Esophagus squamous epithelium (tissue), 5 donors: ENCODE data around the gene ERVV-1. TPM values are rescaled to one million over a fixed set of nuclear protein-coding genes. Genes with fewer than 3 reads are reported as not detected.

ENCODE experiments used
- DNase-seq: peaks from one replicate; lab custom pipeline; 2025; lab: John Stamatoyannopoulos, UW
- H3K27ac ChIP-seq, 4 donors: fragments of 200-600 bp; sonication (generic); one replicate each; pipeline ENCODE4 v1.5.1; 2016 to 2019; ENCODE audit warnings: mild to moderate bottlenecking in 1 of 4
- H3K27me3 ChIP-seq, 4 donors: fragments of 200-600 bp; sonication (generic); 1 replicate in 3 of 4; 2 replicates in 1 of 4; pipeline versions ENCODE4 v1.5.1 to v1.6.0; 2017 to 2021; ENCODE audit warnings: antibody characterized with exemption in 1 of 4
- H3K36me3 ChIP-seq, 3 donors: fragments of 200-600 bp; sonication (generic); one replicate each; pipeline ENCODE4 v1.5.1; 2016 to 2019
- H3K4me1 ChIP-seq, 3 donors: fragments of 200-600 bp; sonication (generic); one replicate each; pipeline ENCODE4 v1.5.1; 2017 to 2019
- H3K4me3 ChIP-seq, 4 donors: fragments of 200-600 bp; sonication (generic); 1 replicate in 3 of 4; 2 replicates in 1 of 4; pipeline ENCODE4 v1.5.1; 2016 to 2019; ENCODE audit warnings: mild to moderate bottlenecking in 2 of 4, moderate library complexity in 1 of 4
- H3K9me3 ChIP-seq, 3 donors: fragments of 200-600 bp; sonication (generic); one replicate each; pipeline ENCODE4 v1.5.1; 2016 to 2019
- POLR2A ChIP-seq, 4 donors: fragments of 450-650 bp; IDR thresholded peaks; one replicate each; pipeline ENCODE4 v1.6.1; 2017; ENCODE audit warnings: antibody characterized with exemption in 4 of 4, mild to moderate bottlenecking in 4 of 4, moderate library complexity in 3 of 4
- WGBS, 2 donors: methylation state at CpG; one replicate each; pipeline ENCODE4 v1.1.5; 2018; 5-methylcytosine and 5-hydroxymethylcytosine counted together
- intact Hi-C: fragments of 100-400 bp; cut with DNase I; formaldehyde crosslinking; loops from one replicate; pipeline ENCODE4 v1.15.0; 2022
- total RNA-seq, 4 donors: library from RNA; depleted of rRNA; stranded (reverse); fragments of >200 nt; gene quantifications; one replicate each; pipeline ENCODE4 v1.1.0, GENCODE V29; 2016
- TF ChIP-seq, protein P1 (sequence below), 6 experiments: fragments of 450-650 bp in 4 of 6; fragments of 200-600 bp in 2 of 6; sonication (generic) in 2 of 6; IDR thresholded peaks; one replicate each; pipeline ENCODE4 v1.5.1; 2016 to 2019; ENCODE audit warnings: antibody characterized with exemption in 6 of 6, mild to moderate bottlenecking in 4 of 6, moderate library complexity in 4 of 6
- donor health status: DM: yes; HTN: yes; CAD: no.

Gene ERVV-1
- total RNA-seq, 4 donors from 2014 or later: not detected

DNA sequence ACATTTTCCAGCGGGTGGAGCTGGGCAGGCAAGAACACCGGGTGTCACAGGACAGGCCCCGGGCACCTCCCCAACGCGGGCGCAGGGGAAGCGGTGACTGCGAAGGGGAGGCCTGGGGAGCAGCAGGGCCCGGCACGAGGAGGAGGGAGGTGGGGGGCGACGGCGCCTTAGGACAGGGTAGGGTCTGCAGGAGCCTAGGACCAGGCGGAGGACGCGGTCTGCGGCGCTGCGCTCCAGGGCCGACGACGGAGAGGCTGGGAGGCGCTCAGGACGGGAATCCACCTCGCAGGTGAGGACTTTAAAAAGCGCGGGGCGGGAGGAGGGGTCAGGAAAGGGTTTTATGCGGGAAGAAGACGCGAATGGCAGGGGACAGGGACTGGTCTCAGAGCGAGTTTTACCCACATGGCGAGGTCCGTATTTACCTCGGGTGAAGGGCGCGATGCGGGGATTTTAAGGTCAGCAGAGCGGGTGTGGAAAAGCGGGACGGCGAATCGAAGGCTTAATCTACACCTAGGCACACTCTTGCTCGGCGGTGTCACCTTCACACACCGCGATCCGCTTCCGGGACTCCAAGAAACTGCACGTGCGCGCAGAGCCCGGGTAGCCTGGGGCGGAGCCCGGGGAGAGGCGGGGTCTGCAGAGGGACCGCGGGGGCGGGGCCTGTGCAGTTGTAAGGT, 44.3 kb downstream of the ERVV-1 start:
- TF ChIP-seq, protein P1, sequence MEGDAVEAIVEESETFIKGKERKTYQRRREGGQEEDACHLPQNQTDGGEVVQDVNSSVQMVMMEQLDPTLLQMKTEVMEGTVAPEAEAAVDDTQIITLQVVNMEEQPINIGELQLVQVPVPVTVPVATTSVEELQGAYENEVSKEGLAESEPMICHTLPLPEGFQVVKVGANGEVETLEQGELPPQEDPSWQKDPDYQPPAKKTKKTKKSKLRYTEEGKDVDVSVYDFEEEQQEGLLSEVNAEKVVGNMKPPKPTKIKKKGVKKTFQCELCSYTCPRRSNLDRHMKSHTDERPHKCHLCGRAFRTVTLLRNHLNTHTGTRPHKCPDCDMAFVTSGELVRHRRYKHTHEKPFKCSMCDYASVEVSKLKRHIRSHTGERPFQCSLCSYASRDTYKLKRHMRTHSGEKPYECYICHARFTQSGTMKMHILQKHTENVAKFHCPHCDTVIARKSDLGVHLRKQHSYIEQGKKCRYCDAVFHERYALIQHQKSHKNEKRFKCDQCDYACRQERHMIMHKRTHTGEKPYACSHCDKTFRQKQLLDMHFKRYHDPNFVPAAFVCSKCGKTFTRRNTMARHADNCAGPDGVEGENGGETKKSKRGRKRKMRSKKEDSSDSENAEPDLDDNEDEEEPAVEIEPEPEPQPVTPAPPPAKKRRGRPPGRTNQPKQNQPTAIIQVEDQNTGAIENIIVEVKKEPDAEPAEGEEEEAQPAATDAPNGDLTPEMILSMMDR (IDR thresholded peaks at IDR 0.05): no peak
- no peak for TF ChIP-seq POLR2A (IDR thresholded peaks at IDR 0.05)
- no peak for DNase-seq
- Histone ChIP-seq H3K4me3 (peak overlapping the region in 1 of 4 donors; percentile 6), H3K4me1 (peaks cover 0 to 7% (median 0%) of the 10 kb centered on the region in 3 donors), H3K36me3 (no peaks in the 10 kb centered on the region), H3K27ac (no peak overlapping the region), H3K27me3 (peaks cover 0 to 13% (median 0%) of the 10 kb centered on the region in 4 donors), H3K9me3 (peaks cover 0 to 88% (median 46%) of the 10 kb centered on the region in 3 donors)
- 13 to 16% methylated on average over 23 to 35 of the region's 59 CpGs for whole genome bisulfite sequencing, 2 donors
- intact Hi-C loops: no loop called here

Other genes with a start within 250 kb of the ERVV-1 start
- 10 to 100 TPM in 1 of 4 donors, 1 to 10 TPM in 3; 2.3 to 16.2 (median 4.6) TPM for gene ZNF600, start 227.1 kb upstream of the ERVV-1 start, total RNA-seq
- gene ZNF28, start 192.3 kb upstream of the ERVV-1 start, total RNA-seq: 10 to 100 TPM in 2 of 4 donors, 1 to 10 TPM in 2; 4.0 to 11.8 (median 9.6) TPM
- 10 to 100 TPM in 3 of 4 donors, 1 to 10 TPM in 1; 9.1 to 15.1 (median 13.3) TPM for gene ZNF468, start 156.3 kb upstream of the ERVV-1 start, total RNA-seq
- gene ZNF320, start 116.3 kb upstream of the ERVV-1 start, total RNA-seq: 10 to 100 TPM in 1 of 4 donors, 1 to 10 TPM in 3; 2.3 to 10.5 (median 5.5) TPM
- gene ZNF888, start 90.5 kb upstream of the ERVV-1 start, total RNA-seq: 1 to 10 TPM; 1.8 to 6.3 (median 4.1) TPM
- gene ZNF816, start 51.0 kb upstream of the ERVV-1 start, total RNA-seq: 1 to 10 TPM in 3 of 4 donors, under 1 TPM in 1; 0.91 to 7.8 (median 6.2) TPM
- gene ERVV-2, start 30.8 kb downstream of the ERVV-1 start, total RNA-seq: not detected
- gene ZNF160, start 89.5 kb downstream of the ERVV-1 start, total RNA-seq: 10 to 100 TPM; 11.7 to 36.6 (median 13.5) TPM
- gene ZNF415, start 119.0 kb downstream of the ERVV-1 start, total RNA-seq: 1 to 10 TPM in 2 of 4 donors, under 1 TPM in 2; 0.26 to 4.6 (median 1.3) TPM
- 1 to 10 TPM; 1.4 to 8.4 (median 3.1) TPM for gene ZNF347, start 145.1 kb downstream of the ERVV-1 start, total RNA-seq
- 1 to 10 TPM in 3 of 4 donors, under 1 TPM in 1; 0.34 to 3.8 (median 1.3) TPM for gene ZNF665, start 179.4 kb downstream of the ERVV-1 start, total RNA-seq
- 10 to 100 TPM in 1 of 4 donors, 1 to 10 TPM in 3; 3.4 to 18.1 (median 3.6) TPM for gene ZNF677, start 241.0 kb downstream of the ERVV-1 start, total RNA-seq
- not detected for gene VN1R2, start 244.4 kb downstream of the ERVV-1 start, total RNA-seq